Fibroblast of lung (primary cell): ENCODE results near the gene KRTAP10-5.

Source experiments
- CTCF ChIP-seq, 2 donors: IDR thresholded peaks in 1 of 2; conservative IDR thresholded peaks in 1 of 2; 1 replicate in 1 of 2; 2 replicates in 1 of 2; pipeline ENCODE4 v1.5.1; 2011 to 2012; ENCODE audit warnings: low read length in 2 of 2, control low read depth in 1 of 2, inconsistent platforms in 1 of 2, low read depth in 1 of 2, mild to moderate bottlenecking in 1 of 2
- EZH2 ChIP-seq: IDR thresholded peaks from 2 replicates; pipeline ENCODE4 v1.5.1; 2012; ENCODE audit warnings: low read length, control low read depth, mild to moderate bottlenecking; ENCODE audit errors: missing control alignments

GRCh38 chr21:44568261-44568660, 12.1 kb downstream of the KRTAP10-5 start:
- TF ChIP-seq EZH2 (no peak), CTCF (conservative IDR thresholded peaks at IDR 0.05 in 1 of 2, IDR thresholded peaks at IDR 0.05 in 1 of 2; ENCODE audit: low read depth in 1 of 2, low read length in 2 of 2) (no peak)
